ENCODE measurements around the gene MIS18A.

MIS18A gene

DNA sequence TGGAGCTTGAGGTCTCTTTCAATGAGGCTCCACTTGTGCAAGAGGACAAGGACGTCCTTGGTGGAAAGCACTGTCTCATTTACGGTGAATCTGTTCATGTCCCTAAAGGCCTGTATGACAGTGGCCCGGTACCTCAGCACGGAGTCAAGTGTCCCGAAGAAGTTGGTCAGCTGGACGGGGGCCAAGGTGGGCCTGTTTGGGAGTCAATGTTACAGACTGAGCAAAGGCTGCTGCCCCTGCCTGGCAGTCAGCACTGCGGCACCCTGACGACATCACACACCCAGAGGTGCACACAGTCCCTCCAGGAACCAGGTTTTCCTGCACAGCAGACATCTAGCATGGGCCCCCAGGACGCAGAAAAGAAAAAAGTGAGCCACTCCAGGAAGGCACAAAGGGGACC lies 38.9 kb upstream of the MIS18A start:
- no peak overlapping the region for H3K4me2 ChIP-seq (ENCODE audit: low read depth, low read length)
- H3K9me3 ChIP-seq (replicated peaks; ENCODE audit: insufficient read depth, low read length): no peaks in the 10 kb centered on the region
- TF ChIP-seq EZH2phosphoT487 (IDR thresholded peaks at IDR 0.05; ENCODE audit: low read length): no peak
- TF ChIP-seq, protein P1, sequence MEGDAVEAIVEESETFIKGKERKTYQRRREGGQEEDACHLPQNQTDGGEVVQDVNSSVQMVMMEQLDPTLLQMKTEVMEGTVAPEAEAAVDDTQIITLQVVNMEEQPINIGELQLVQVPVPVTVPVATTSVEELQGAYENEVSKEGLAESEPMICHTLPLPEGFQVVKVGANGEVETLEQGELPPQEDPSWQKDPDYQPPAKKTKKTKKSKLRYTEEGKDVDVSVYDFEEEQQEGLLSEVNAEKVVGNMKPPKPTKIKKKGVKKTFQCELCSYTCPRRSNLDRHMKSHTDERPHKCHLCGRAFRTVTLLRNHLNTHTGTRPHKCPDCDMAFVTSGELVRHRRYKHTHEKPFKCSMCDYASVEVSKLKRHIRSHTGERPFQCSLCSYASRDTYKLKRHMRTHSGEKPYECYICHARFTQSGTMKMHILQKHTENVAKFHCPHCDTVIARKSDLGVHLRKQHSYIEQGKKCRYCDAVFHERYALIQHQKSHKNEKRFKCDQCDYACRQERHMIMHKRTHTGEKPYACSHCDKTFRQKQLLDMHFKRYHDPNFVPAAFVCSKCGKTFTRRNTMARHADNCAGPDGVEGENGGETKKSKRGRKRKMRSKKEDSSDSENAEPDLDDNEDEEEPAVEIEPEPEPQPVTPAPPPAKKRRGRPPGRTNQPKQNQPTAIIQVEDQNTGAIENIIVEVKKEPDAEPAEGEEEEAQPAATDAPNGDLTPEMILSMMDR (IDR thresholded peaks at IDR 0.05; ENCODE audit: low read length): no peak
- no peak for TF ChIP-seq EZH2 (optimal IDR thresholded peaks at IDR 0.05; ENCODE audit: low read depth, low read length)
- no peaks in the 10 kb centered on the region for H4K20me1 ChIP-seq (ENCODE audit: insufficient read depth, low read length)
- H3K27ac ChIP-seq (ENCODE audit: low read length): no peak overlapping the region
- no peaks in the 10 kb centered on the region for H3K27me3 ChIP-seq (replicated peaks; ENCODE audit: insufficient read depth, low read length)
- no peak overlapping the region for H3K4me3 ChIP-seq (ENCODE audit: low read length)
- H2AFZ ChIP-seq (ENCODE audit: low read length): no peak overlapping the region
- H3F3A ChIP-seq (ENCODE audit: insufficient read depth, low read length): no peaks in the 10 kb centered on the region
- H3K79me2 ChIP-seq (ENCODE audit: low read length): no peaks in the 10 kb centered on the region
- H3K4me1 ChIP-seq (ENCODE audit: low read length): no peaks in the 10 kb centered on the region
- no peaks in the 10 kb centered on the region for H3K9me2 ChIP-seq (replicated peaks; ENCODE audit: insufficient read depth, low read length)
- no peak for DNase-seq
- no peak overlapping the region for H3K9ac ChIP-seq (ENCODE audit: low read length)
- H3K36me3 ChIP-seq (replicated peaks; ENCODE audit: insufficient read depth, low read length): peaks cover 37% of the 10 kb centered on the region; the same call in 1 of the 2 replicates

DNA sequence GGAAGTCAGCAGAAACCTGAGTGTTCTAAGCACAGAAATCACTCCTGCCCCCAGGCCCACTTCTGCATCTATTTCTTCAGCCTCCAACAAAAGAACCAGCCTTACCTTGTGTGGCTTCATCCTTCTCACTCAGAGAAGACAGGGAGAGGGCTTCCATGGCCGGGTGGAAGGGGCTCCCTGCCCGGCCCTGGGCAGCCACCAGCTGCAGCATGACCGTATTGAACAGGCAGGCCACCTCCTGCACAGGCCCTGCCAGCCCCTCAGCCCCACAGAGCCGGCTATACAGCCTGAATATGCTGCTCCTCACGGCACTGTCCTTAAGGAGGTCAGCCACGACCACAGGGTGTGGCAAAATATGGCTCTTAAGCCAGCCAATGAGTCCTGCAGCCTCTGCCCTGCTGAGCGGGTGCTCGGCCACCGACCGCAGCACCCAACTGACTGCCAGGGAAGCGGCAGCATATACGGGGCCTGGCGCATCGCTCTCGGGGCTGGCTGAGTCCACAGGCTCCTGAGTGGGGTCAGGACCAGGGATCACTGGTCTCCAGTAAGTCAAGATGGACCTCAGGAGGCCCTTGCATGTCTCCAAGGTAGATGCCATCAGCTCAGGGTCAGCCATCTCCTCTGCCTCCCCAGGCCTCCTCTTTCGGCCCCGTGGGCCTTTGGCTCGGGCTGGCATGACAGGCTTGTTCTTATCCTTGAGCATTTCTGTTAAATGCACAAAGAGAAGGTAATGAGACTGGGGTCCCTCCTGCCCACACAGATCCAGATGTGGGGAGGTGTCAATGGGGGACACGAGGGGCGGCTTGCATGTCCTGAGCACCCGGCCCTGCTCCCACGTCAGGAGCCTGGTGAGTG lies 37.7 kb upstream of the MIS18A start:
- H3K4me2 ChIP-seq (ENCODE audit: low read depth, low read length): no peak overlapping the region
- H3K27me3 ChIP-seq (replicated peaks; ENCODE audit: insufficient read depth, low read length): no peaks in the 10 kb centered on the region
- no peak overlapping the region for H3K9ac ChIP-seq (ENCODE audit: low read length)
- no peaks in the 10 kb centered on the region for H3K9me2 ChIP-seq (replicated peaks; ENCODE audit: insufficient read depth, low read length)
- H3F3A ChIP-seq (ENCODE audit: insufficient read depth, low read length): no peaks in the 10 kb centered on the region
- no peaks in the 10 kb centered on the region for H3K9me3 ChIP-seq (replicated peaks; ENCODE audit: insufficient read depth, low read length)
- H2AFZ ChIP-seq (ENCODE audit: low read length): no peak overlapping the region
- H3K36me3 ChIP-seq (replicated peaks; ENCODE audit: insufficient read depth, low read length): peaks cover 28% of the 10 kb centered on the region; the same call in 1 of the 2 replicates
- no peak overlapping the region for H3K4me3 ChIP-seq (ENCODE audit: low read length)
- H3K27ac ChIP-seq (ENCODE audit: low read length): no peak overlapping the region
- no peaks in the 10 kb centered on the region for H4K20me1 ChIP-seq (ENCODE audit: insufficient read depth, low read length)
- H3K79me2 ChIP-seq (ENCODE audit: low read length): no peaks in the 10 kb centered on the region
- H3K4me1 ChIP-seq (ENCODE audit: low read length): no peaks in the 10 kb centered on the region
- DNase-seq: no peak
- TF ChIP-seq EZH2 (optimal IDR thresholded peaks at IDR 0.05; ENCODE audit: low read depth, low read length) (no peak), EZH2phosphoT487 (IDR thresholded peaks at IDR 0.05; ENCODE audit: low read length) (no peak)
- TF ChIP-seq, protein P1 (IDR thresholded peaks at IDR 0.05; ENCODE audit: low read length): no peak

DNA sequence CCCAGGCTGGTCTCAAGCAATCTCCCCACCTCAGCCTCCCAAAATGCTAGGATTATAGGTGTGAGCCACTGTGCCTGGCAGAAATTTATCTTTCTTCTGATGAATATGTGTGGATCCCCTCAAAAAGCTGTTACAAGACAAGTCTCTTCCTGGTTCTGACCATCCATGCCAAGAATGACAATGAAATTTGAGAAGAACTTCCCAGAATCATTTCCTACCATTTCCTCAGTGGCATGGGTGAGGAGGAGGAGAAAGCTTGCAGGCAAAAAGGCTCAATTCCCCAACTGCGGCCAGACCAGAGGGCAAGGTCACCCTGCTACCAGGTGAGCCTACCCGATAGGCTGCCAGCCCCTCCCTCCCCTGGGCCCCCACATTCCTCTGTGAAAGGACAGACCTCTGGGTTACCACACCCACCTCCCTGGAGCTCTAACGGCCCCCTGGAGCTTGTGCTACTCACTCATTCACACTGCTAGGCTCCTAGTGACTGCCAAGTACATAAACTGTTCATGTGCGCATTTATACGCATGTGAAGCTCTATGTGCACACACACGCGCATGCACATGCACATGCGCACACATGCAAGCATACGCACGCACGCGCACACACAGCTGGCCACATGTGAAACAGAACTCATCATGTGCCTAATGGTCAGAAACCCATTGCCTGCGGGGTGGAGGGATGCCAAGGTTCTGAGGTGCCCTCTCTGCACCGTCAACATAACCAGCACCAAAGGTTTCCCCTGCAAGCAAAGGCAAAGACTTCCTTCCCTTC lies 36.8 kb upstream of the MIS18A start:
- Histone ChIP-seq H3K36me3 (replicated peaks; ENCODE audit: insufficient read depth, low read length) (peaks cover 20% of the 10 kb centered on the region; the same call in 1 of the 2 replicates), H2AFZ (ENCODE audit: low read length) (no peak overlapping the region), H3F3A (ENCODE audit: insufficient read depth, low read length) (no peaks in the 10 kb centered on the region), H3K4me1 (ENCODE audit: low read length) (no peaks in the 10 kb centered on the region), H3K9ac (ENCODE audit: low read length) (no peak overlapping the region), H3K27ac (ENCODE audit: low read length) (no peak overlapping the region), H3K27me3 (replicated peaks; ENCODE audit: insufficient read depth, low read length) (no peaks in the 10 kb centered on the region), H4K20me1 (ENCODE audit: insufficient read depth, low read length) (no peaks in the 10 kb centered on the region), H3K4me2 (ENCODE audit: low read depth, low read length) (no peak overlapping the region), H3K4me3 (ENCODE audit: low read length) (no peak overlapping the region), H3K9me2 (replicated peaks; ENCODE audit: insufficient read depth, low read length) (no peaks in the 10 kb centered on the region), H3K9me3 (replicated peaks; ENCODE audit: insufficient read depth, low read length) (no peaks in the 10 kb centered on the region), H3K79me2 (ENCODE audit: low read length) (no peaks in the 10 kb centered on the region)
- no peak for DNase-seq
- TF ChIP-seq EZH2 (optimal IDR thresholded peaks at IDR 0.05; ENCODE audit: low read depth, low read length): no peak
- TF ChIP-seq, protein P1 (IDR thresholded peaks at IDR 0.05; ENCODE audit: low read length): no peak
- no peak for TF ChIP-seq EZH2phosphoT487 (IDR thresholded peaks at IDR 0.05; ENCODE audit: low read length)

Measured in MM.1S (cell line).